ENCODE measurements around the gene LGALS7.
A peak's percentile ranks its signal among the peaks of the same experiment; 100 is the strongest.
"Not testable (repeated sequence)": the region's sequence is repeated elsewhere in the genome, so short reads cannot be mapped to it uniquely, and the experiment has no call there.

The LGALS7 gene

DNA sequence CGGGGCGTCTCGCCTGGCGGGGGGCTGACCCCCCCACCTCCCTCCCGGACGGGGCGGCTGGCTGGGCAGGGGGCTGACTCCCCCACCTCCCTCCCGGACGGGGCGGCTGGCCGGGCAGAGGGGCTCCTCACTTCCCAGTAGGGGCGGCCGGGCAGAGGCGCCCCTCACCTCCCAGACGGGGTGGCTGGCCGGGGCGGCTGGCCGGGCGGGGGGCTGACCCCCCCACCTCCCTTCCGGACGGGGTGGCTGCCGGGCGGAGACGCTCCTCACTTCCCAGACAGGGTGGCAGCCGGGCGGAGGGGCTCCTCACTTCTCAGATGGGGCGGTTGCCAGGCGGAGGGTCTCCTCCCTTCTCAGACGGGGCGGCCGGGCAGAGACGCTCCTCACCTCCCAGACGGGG lies 24.5 kb upstream of the LGALS7 start:
- DNase-seq: not testable (repeated sequence)

DNA sequence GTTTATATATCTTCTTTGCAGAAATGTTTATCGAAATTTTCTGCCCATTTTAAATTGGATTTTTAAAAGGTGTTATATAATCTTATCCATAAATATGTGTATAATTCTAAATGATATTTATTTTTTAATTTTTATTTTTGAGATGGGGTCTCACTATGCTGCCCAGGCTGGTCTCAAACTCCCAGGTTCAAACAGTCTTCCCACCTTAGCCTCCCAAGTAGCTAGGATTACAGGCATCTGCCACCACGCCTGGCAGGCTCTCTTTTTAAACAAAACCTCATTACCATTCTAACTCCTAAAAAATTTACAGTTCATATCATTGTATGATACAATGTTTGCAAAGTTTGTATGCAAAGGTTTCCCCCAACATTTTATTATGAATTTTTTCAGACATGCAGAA lies 22.8 kb upstream of the LGALS7 start:
- no peak for DNase-seq

DNA sequence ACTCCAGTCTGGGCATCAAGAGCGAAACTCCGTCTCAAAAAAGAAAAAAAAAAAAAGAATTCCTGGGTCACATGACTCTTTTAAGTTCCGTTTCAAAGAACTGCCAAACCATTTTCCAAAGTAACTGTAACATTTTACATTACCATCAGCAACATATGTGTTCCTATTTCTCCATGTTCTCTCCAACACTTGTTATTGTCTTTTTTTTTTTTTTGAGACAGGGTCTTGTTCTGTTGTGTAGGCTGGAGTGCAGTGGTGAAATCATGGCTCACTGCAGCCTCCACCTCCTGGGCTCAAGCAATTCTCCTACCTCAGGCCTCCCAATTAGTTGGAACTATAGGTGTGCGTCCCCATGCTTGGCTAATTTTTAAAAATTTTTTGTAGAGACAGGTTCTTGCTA lies 22.2 kb upstream of the LGALS7 start:
- DNase-seq: no peak

DNA sequence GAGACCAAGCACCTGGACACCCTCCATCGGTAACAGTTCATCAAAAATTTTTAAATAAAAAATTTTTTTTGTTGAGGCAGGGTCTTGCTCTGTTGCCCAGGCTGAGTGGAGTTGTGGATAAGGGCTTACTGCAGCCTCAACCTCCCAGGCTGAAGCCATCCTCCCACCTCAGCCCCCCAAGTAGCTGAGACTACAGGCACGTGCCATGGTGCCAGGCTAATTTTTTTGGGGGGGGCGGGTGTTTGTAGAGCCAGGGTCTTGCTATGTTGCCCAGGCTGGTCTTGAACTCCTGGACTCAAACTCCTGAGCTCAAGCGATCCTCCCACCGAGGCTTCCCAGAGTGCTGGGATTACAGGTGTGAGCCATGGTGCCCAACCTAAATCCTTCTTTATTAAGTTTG lies 20.4 kb upstream of the LGALS7 start:
- DNase-seq: no peak

DNA sequence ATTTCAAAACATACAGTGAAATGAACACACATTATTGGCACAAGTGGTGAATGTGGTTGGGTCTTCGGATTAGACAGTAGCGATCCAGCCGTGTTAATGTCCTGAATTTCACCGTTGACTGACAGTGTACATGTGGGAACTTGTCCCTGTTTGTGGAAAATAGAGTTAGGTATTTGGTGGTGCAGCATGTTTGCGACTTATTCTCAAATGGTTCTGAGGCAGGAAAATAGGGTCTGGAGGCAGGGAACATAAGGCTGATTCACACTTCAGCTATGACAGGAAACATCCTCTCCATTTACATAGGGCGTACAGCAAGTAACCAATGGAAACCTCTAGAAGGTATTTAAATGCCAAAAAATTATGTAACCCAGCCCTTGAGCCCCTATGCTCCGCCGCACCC lies 19.9 kb upstream of the LGALS7 start:
- no peak for DNase-seq

DNA sequence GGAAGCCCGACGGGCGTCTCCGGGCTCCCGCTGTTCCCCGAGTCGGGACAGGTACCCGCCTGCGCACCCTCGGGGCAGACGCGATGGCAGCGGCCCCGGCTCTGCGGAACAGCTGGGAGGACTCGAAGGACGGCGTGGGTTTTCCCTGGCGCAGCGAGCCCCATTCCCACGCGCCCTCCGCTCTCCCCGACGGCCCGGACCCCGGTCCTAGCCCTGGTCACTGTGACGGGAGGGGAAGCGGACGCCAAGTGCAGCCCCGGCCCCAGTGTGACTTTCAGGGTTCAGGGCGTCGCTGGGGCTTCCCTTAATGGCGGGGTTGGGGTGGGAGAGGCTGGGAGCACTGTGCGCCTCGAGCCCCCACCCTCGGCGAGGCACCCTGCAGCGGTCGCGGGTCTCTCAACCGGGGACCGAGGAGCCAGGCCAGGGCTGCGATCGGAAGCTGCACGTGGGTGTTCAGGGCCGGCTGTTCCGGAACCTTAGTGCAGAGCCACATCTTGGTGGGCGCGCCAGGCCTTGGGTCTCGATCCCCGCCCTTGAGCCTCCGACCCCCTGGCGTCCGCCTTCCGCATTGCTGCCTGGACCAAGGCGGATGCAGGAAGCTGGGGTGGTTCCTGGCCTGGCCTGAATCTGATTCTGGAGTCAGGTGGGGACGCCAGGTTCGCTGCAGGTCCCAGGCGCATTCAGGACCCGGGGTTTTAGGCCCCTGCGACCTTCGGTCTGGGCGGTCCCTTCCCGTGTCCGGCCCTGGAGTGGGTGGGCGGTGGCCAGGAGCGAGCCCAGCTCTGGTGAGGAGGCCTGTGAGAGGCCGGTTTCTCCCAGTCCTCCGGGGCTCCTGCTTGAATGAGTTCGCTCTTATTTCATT lies 19.2 kb upstream of the LGALS7 start:
- peak; percentile 62 for DNase-seq

DNA sequence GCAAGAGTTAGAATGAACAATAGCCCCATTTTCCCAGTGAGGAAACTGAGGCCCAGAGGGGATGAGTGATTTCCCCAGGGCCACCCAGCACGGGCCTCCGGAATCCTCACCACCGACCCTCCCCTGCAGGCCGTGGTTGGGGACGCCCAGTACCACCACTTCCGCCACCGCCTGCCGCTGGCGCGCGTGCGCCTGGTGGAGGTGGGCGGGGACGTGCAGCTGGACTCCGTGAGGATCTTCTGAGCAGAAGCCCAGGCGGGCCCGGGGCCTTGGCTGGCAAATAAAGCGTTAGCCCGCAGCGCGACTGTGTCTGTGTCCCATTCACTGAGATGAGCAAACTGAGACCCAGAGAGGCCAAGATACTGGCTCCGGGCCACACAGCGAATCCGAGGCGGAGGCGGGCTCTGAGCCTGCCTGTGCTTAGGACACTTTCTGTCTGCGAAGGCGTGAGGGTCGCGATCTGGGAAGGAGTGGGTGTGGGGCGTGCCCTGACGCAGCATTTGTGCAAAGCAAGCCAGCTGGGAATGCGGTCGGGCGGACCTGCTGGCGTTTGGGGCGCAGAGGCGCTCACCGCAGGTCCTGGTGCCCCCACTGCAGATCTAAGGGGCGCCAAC lies 18.2 kb upstream of the LGALS7 start:
- DNase-seq: not testable (repeated sequence)

DNA sequence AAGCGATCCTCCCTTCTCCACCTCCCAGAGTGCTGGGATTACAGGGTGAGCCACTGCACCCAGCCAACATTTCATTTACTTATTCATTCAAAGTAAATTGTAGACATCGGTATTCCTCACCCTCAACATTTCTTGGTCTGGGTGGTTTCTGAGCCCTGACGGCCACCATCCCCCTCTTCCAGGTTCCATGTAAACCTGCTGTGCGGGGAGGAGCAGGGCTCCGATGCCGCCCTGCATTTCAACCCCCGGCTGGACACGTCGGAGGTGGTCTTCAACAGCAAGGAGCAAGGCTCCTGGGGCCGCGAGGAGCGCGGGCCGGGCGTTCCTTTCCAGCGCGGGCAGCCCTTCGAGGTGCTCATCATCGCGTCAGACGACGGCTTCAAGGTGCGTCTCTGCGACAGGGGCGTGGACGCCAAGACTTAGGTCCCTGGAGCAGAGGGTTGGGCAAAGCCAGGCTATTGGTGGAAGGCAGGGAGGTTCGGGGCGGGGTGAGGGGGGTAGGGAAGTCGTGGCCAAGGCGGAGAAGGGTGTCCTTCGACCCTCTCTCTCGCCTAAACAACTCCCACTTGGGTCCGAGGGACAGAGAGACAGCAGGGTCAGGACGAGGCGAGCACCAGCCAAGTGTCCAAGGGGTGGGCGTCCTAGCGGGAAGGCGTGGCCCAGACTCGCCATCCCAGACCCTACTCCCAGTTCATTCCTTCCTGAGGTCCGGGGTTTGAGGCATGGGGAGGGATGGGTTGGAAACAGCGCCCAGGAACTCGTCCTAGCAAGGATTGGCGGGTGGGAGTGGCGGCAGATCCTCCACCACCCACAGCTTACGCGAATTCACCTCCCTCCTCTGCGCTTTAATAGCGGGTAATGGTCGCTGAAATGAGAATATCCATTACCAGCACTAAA lies 17.4 kb upstream of the LGALS7 start:
- DNase-seq: not testable (repeated sequence)

DNA sequence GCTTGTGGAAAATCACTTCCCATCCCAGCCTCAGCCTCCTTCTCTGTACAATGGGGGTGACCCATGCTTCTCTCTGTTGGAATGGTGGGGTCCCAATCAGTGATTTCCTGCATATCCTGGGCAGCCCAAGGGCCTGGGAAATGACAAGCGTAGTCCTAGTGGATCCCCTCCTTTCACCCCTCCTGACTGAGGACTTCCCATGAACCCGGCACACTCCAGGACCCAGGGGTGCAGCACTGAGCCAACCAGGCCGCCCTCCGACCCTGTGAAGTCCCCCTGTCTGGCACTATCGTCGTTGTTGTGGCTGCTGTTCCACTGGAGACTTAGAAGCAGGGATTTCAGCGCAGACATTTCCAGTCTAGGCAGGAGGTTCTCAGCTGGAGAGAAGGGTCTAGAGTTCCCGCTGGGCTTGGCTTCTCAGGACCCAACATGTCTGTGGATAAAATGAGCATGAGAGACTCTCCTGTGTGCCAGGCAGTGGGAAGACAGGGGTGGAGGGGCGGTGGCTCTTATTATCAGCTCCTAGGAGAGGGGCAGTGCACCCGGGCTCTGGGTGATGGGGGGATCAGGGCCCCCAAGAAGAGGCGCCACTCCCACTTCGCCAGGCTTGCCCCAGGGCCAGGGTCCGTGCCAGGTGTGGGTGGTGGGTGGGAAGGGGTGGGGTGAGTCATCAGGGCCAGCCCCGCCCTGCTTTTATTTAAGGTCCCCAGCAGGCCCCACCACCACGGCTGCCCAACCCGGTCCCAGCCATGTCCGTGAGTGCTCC lies 15.3 kb upstream of the LGALS7 start, which contains the start of gene LGALS7B:
LGALS7B (plus strand) TSS at position 723 of the 766 bp plus-strand sequence; CDS start at position 750, 27 bp downstream.
- DNase-seq: no peak

DNA sequence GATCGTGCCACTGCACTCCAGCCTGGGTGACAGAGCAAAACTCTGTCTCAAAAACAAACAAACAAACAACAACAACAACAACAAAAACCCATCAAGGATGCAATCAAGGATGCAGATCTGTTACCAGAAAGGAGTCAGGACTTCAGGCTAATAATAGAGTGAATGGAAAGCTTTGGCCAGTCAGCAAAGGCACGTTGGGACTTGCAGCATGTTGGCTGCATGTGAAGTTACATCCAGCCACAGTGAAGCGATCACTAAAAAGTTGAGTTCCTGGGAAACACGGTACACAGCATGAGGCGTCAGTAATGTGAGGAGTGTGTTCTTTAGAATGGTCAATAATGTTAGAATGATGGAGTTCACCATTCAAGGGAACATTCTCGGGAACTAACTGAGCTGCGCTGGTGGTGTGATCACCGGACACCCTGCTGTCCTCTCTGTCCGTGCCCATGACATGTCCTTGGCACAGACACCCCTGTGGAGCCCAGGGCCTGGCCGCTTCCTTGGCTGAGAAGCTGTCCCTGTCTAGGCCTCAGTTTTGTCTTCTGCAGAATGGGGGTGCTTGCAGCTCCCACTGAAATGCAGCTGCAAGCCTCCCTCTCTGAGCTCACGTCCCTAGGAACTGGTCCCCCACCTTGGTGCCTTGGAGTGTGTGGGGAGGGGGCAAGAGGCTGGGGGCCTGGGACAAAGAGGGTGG lies 13.4 kb upstream of the LGALS7 start:
- no peak for DNase-seq

DNA sequence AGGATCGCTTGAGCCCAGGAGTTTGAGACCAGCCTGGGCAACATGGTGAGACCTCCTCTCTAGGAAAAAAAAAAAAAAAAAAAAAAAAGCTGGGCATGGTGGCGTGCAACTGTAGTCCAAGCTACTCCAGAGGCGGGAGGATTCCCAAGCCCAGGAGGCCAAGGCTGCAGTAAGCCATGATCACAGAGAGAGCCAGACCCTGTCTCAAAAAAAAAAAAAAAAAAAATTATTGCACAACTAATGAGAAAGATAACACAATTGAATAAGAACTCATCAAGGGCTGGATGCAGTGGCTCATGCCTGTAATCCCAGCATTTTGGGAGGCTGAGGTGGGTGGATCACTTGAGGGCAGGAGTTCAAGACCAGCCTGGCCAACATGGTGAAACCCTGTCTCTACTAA lies 12.7 kb upstream of the LGALS7 start:
- DNase-seq: not testable (repeated sequence)

DNA sequence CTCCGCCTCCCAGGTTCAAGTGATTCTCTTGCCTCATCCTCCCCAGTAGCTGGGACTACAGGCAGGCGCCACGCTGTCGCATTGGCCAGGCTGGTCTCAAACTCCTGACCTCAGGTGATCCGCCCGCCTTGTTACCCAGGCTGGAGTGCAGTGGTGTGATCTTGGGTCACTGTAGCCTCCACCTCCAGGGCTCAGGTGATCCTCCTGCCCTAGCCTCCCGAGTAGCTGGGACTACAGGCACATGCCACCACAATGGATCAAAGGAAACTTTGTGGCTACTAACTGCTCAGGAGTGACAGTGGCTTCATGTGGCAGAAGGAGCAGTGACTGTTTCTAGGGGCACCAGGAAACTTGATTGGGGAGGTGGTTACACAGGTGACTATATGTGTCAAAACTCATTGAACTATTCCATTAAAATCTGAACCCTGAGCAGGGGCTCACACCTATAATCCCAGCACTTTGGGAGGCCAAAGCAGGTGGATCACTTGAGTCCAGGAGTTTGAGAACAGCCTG lies 11.9 kb upstream of the LGALS7 start:
- DNase-seq: no peak

DNA sequence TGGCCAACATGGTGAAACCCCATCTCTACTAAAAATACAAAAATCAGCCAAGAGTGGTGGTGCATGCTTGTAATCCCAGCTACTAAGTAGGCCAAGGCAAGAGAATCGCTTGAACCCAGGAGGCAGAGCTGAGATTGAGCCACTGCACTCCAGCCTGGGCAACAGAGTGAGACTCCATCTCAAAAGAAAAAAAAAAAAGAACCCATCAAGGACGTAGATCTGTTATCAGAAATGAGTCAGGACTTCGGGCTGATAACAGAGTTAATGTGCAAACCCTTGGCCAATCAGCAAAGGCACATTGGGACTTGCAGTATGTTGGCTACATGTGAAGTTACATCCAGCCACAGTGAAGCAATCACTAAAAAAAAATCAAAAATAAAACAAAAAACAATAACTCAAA lies 10.9 kb upstream of the LGALS7 start:
- DNase-seq: no peak

DNA sequence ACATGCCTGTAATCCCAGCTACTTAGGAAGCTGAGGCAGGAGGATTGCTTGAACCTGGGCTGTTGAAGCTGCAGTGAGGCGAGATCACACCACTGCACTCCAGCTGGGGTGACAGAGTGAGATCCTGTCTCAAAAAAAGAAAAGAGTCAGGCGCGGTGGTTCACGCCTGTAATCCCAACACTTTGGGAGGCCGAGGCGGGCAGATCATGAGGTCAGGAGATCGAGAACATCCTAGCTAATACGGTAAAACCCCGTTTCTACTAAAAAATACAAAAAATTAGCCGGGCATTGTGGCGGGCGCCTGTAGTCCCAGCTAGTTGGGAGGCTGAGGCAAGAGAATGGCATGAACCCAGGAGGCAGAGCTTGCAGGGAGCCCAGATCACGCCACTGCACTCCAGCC lies 8.9 kb upstream of the LGALS7 start:
- not testable (repeated sequence) for DNase-seq

DNA sequence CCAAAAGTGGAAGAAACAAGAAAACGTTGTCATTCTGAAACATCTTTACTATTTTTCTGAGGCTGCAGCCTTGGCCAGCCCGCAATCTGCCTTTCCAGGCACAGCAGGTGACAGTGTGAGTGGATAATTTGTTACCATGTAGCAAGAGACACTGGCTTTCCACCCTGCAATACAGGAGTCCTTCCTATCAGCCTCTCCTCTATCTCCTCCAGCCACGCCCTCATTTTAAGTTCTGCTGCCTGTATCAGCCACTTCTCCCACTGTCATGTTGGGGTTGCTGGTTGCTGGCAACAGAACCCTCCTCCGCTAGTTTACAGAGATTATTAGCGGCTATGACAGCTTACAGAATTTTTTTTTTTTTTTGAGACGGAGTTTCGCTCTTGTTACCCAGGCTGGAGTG lies 7.7 kb upstream of the LGALS7 start:
- no peak for DNase-seq

DNA sequence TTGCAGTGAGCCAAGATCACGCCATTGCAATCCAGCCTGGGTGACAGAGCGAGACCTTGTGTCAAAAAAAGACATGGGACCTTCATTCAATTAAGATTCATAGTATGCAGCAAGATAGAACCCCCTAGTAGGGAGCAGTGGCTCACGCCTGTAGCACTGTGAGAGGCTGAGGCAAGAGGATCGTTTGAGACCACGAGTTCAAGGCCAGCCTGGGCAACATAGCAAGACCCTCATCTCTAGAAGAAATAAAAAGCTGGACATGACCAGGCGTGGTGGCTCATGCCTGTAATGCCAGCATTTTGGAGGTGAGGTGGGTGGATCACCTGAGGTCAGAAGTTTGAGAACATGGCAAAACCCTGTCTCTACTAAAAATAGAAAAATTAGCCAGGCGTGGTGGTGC lies 7.1 kb upstream of the LGALS7 start:
- DNase-seq: no peak

DNA sequence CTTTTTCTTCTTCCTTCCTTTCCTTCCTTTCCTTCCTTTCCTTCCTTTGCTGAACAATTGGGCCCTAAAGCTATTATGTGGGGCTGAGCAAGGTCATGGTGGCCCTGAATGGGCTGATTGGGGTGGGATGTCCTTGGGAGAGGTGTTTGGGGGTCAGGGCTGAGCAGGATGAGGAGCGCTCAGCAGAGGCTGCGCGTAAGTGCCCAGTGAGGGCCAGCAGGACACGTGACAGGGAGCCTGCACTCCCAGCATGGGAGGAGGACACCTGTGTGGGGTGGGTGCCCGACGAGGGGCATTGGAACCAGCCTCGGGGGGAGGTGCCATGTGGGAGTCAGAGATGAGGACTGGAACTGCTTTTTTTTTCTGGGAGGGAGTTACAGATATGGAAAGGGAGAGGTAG lies 5.4 kb upstream of the LGALS7 start:
- DNase-seq: no peak

DNA sequence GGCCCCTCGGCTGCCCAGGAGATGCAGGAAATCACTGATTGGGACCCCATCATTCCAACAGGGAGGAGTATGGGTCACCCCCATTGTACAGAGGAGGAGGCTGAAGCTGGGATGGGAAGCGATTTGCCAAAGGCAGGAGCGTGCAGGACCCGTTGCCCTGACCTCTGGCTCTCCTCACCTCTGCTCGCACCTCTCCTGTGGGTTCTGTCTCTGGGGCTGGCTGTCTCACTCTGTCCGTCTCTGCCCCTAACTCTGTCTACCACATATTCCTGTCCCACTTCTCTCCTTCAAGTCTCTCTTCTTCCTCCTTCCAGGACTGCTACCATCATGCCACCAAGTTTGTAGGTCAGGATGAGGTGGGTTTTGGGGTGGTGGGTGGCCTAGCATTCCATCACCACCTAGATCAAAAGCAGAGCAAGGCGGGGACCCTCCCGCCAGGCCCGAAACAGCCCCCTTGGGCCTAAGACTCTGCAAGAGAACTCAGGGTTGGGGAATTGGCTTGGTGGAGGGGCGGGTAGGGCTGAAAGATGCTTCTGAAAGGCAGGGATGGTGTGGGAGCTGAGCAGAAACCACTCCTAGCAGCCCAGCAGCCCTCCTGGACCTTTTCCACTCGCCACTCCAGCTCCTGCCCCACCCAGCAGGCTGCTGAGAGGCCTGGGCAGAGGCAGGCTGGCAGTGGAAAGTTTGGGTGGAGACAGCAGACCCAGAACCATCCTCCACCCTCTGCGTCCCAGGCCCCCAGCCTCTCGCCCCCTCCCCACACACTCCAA lies 1.0 kb upstream of the LGALS7 start:
- DNase-seq: no peak

DNA sequence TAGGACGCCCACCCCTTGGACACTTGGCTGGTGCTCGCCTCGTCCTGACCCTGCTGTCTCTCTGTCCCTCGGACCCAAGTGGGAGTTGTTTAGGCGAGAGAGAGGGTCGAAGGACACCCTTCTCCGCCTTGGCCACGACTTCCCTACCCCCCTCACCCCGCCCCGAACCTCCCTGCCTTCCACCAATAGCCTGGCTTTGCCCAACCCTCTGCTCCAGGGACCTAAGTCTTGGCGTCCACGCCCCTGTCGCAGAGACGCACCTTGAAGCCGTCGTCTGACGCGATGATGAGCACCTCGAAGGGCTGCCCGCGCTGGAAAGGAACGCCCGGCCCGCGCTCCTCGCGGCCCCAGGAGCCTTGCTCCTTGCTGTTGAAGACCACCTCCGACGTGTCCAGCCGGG lies 1.7 kb downstream of the LGALS7 start:
- not testable (repeated sequence) for DNase-seq

DNA sequence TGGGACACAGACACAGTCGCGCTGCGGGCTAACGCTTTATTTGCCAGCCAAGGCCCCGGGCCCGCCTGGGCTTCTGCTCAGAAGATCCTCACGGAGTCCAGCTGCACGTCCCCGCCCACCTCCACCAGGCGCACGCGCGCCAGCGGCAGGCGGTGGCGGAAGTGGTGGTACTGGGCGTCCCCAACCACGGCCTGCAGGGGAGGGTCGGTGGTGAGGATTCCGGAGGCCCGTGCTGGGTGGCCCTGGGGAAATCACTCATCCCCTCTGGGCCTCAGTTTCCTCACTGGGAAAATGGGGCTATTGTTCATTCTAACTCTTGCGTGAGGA lies 2.4 kb downstream of the LGALS7 start:
- DNase-seq: not testable (repeated sequence)

Data from femur (tissue), 1 donor.